ENCODE results near the gene ERO1B. TPM values are rescaled to one million over a fixed set of nuclear protein-coding genes. Genes with fewer than 3 reads are reported as not detected.

Gene ERO1B
- total RNA-seq, 1 donor from 2014 or later: 3.1 TPM

GRCh38 chr1:236281198-236281653, 532 bp downstream of the ERO1B start:
- DNase-seq (ENCODE audit: low spot score): no peak
- Mint-ChIP-seq H3K36me3 (ENCODE audit: low read depth) (no peaks in the 10 kb centered on the region), H3K4me1 (ENCODE audit: low read depth) (peaks cover 9% of the 10 kb centered on the region), H3K4me3 (ENCODE audit: unreplicated experiment) (peak overlapping the region; percentile 85), H3K27me3 (ENCODE audit: low read depth) (peaks cover 29% of the 10 kb centered on the region), H3K9me3 (ENCODE audit: low read depth) (no peaks in the 10 kb centered on the region), H3K27ac (ENCODE audit: unreplicated experiment) (no peak overlapping the region)
- TF ChIP-seq CTCF (IDR thresholded peaks at IDR 0.05): no peak

GRCh38 chr1:236280438-236281197, 1.1 kb downstream of the ERO1B start:
- H3K4me1 Mint-ChIP-seq (ENCODE audit: low read depth): peaks cover 9% of the 10 kb centered on the region
- H3K36me3 Mint-ChIP-seq (ENCODE audit: low read depth): no peaks in the 10 kb centered on the region
- no peaks in the 10 kb centered on the region for H3K9me3 Mint-ChIP-seq (ENCODE audit: low read depth)
- H3K27ac Mint-ChIP-seq (ENCODE audit: unreplicated experiment): no peak overlapping the region
- peaks cover 23% of the 10 kb centered on the region for H3K27me3 Mint-ChIP-seq (ENCODE audit: low read depth)
- H3K4me3 Mint-ChIP-seq (ENCODE audit: unreplicated experiment): peak overlapping the region; percentile 85
- DNase-seq (ENCODE audit: low spot score): no peak
- TF ChIP-seq CTCF (IDR thresholded peaks at IDR 0.05): no peak

GRCh38 chr1:236275586-236275985, 6.2 kb downstream of the ERO1B start:
- Mint-ChIP-seq H3K4me3 (ENCODE audit: unreplicated experiment) (no peak overlapping the region), H3K27ac (ENCODE audit: unreplicated experiment) (no peak overlapping the region), H3K4me1 (ENCODE audit: low read depth) (peaks cover under 1% of the 10 kb centered on the region), H3K9me3 (ENCODE audit: low read depth) (no peaks in the 10 kb centered on the region), H3K36me3 (ENCODE audit: low read depth) (no peaks in the 10 kb centered on the region), H3K27me3 (ENCODE audit: low read depth) (no peaks in the 10 kb centered on the region)
- TF ChIP-seq CTCF (IDR thresholded peaks at IDR 0.05): no peak
- DNase-seq (ENCODE audit: low spot score): no peak

- H3K27ac Mint-ChIP-seq (ENCODE audit: unreplicated experiment): no peak overlapping the region
- no peak for TF ChIP-seq CTCF (IDR thresholded peaks at IDR 0.05)
- no peaks in the 10 kb centered on the region for H3K36me3 Mint-ChIP-seq (ENCODE audit: low read depth)
- H3K27me3 Mint-ChIP-seq (ENCODE audit: low read depth): no peaks in the 10 kb centered on the region
- H3K9me3 Mint-ChIP-seq (ENCODE audit: low read depth): no peaks in the 10 kb centered on the region
- DNase-seq (ENCODE audit: low spot score): no peak
- H3K4me1 Mint-ChIP-seq (ENCODE audit: low read depth): no peaks in the 10 kb centered on the region
- no peak overlapping the region for H3K4me3 Mint-ChIP-seq (ENCODE audit: unreplicated experiment)
Measured at GRCh38 chr1:236275061-236275460, 6.7 kb downstream of the ERO1B start.

GRCh38 chr1:236273358-236273757, 8.4 kb downstream of the ERO1B start:
- H3K27ac Mint-ChIP-seq (ENCODE audit: unreplicated experiment): no peak overlapping the region
- no peak overlapping the region for H3K4me3 Mint-ChIP-seq (ENCODE audit: unreplicated experiment)
- no peak for TF ChIP-seq CTCF (IDR thresholded peaks at IDR 0.05)
- H3K4me1 Mint-ChIP-seq (ENCODE audit: low read depth): no peaks in the 10 kb centered on the region
- DNase-seq (ENCODE audit: low spot score): no peak
- H3K27me3 Mint-ChIP-seq (ENCODE audit: low read depth): no peaks in the 10 kb centered on the region
- no peaks in the 10 kb centered on the region for H3K36me3 Mint-ChIP-seq (ENCODE audit: low read depth)
- H3K9me3 Mint-ChIP-seq (ENCODE audit: low read depth): no peaks in the 10 kb centered on the region
